H1 (cell line): ENCODE measurements around the gene EXOG. TPM values are rescaled to one million over a fixed set of nuclear protein-coding genes. Genes with fewer than 3 reads are reported as not detected.

Experiments
- CTCF ChIA-PET: fragments of 300-600 bp; sonication (Branson Sonifier 250); formaldehyde crosslinking; loops from one replicate; lab custom pipeline; 2021; ENCODE audit not compliant: partially characterized antibody; lab: Charles Lee
- POLR2A ChIA-PET: fragments of 300-600 bp; sonication (Branson Sonifier 250); formaldehyde crosslinking; loops from one replicate; lab custom pipeline; 2021; ENCODE audit warnings: inconsistent platforms; ENCODE audit not compliant: partially characterized antibody; lab: Charles Lee
- DNase-seq, 2 experiments: peaks; one replicate each; pipeline versions ENCODE4 v3.0.0 to v3.0.0-alpha.2; 2010 to 2022; ENCODE audit warnings: low spot score in 2 of 2, low read depth in 1 of 2, mixed read lengths in 1 of 2
- FAIRE-seq: peaks from 2 replicates; lab custom pipeline; 2011; peaks lifted over from hg19 to GRCh38; lab: Jason Lieb, UNC
- H2AFZ ChIP-seq: 2 replicates; pipeline ENCODE4 v1.8.1; 2012; ENCODE audit warnings: low read length, inconsistent platforms
- H2AK5ac ChIP-seq: 2 replicates; pipeline ENCODE4 v1.6.1; 2013; ENCODE audit warnings: low read depth, low read length
- H2BK120ac ChIP-seq: replicated peaks from 2 replicates; pipeline ENCODE3; 2013; ENCODE audit warnings: low read depth, low read length, inconsistent platforms
- H2BK12ac ChIP-seq: 2 replicates; pipeline ENCODE4 v1.6.1; 2013; ENCODE audit warnings: low read depth, low read length
- H2BK15ac ChIP-seq: 2 replicates; pipeline ENCODE4 v1.6.1; 2013; ENCODE audit warnings: low read length
- H2BK20ac ChIP-seq: 2 replicates; pipeline ENCODE4 v1.6.1; 2013; ENCODE audit warnings: low read length
- H2BK5ac ChIP-seq: 2 replicates; pipeline ENCODE4 v1.6.1; 2013; ENCODE audit warnings: low read depth, low read length
- H3K14ac ChIP-seq: 2 replicates; pipeline ENCODE4 v1.6.1; 2013; ENCODE audit warnings: inconsistent platforms; ENCODE audit not compliant: insufficient read length
- H3K18ac ChIP-seq: 2 replicates; pipeline ENCODE4 v1.6.1; 2013; ENCODE audit warnings: low read length; ENCODE audit errors: extremely low read depth
- H3K23ac ChIP-seq: 2 replicates; pipeline ENCODE4 v1.6.1; 2013; ENCODE audit warnings: inconsistent platforms; ENCODE audit not compliant: insufficient read length
- H3K23me2 ChIP-seq: 2 replicates; pipeline ENCODE4 v1.6.1; 2013; ENCODE audit warnings: low read depth, low read length
- H3K27ac ChIP-seq: 2 replicates; pipeline ENCODE4 v1.6.1; 2011; ENCODE audit warnings: low read depth, low read length, inconsistent platforms
- H3K27me3 ChIP-seq, 4 experiments: replicated peaks in 1 of 4; 1 replicate in 1 of 4; 2 replicates in 3 of 4; pipeline versions ENCODE4 v1.6.1 to v1.8.1; 2011 to 2013; ENCODE audit warnings: low read length in 3 of 4, mild to moderate bottlenecking in 3 of 4, inconsistent platforms in 2 of 4, mixed read lengths in 2 of 4, moderate library complexity in 1 of 4; ENCODE audit not compliant: control insufficient read depth in 3 of 4, insufficient read depth in 3 of 4; ENCODE audit errors: extremely low read depth in 1 of 4
- H3K36me3 ChIP-seq, 4 experiments: 2 replicates each; pipeline versions ENCODE4 v1.6.1 to v1.8.1; 2011 to 2013; ENCODE audit warnings: mild to moderate bottlenecking in 4 of 4, low read length in 3 of 4, moderate library complexity in 2 of 4, control low read depth in 1 of 4, inconsistent platforms in 1 of 4; ENCODE audit not compliant: insufficient read depth in 4 of 4, control insufficient read depth in 2 of 4
- H3K4ac ChIP-seq: replicated peaks from 2 replicates; pipeline ENCODE3; 2013; ENCODE audit warnings: low read length, low read depth, mixed read lengths, inconsistent platforms; ENCODE audit not compliant: insufficient read length
- H3K4me1 ChIP-seq, 4 experiments: replicated peaks in 1 of 4; 1 replicate in 1 of 4; 2 replicates in 3 of 4; pipeline versions ENCODE4 v1.6.1 to v1.8.1; 2011 to 2013; ENCODE audit warnings: low read length in 3 of 4, inconsistent platforms in 2 of 4, mixed read lengths in 1 of 4; ENCODE audit not compliant: insufficient read depth in 4 of 4, control insufficient read depth in 3 of 4
- H3K4me2 ChIP-seq, 2 experiments: 2 replicates each; pipeline versions ENCODE4 v1.6.1 to v1.8.1; 2011 to 2013; ENCODE audit warnings: low read depth in 2 of 2, low read length in 2 of 2, control low read depth in 1 of 2, inconsistent platforms in 1 of 2, mild to moderate bottlenecking in 1 of 2; ENCODE audit not compliant: insufficient read depth in 1 of 2
- H3K4me3 ChIP-seq, 4 experiments: fragments of 200-600, 300-600 bp in 1 of 4; sonication (generic), shearing (Covaris generic), sonication (Bioruptor Twin) in 1 of 4; 2 replicates each; pipeline versions ENCODE4 v1.5.1 to v1.8.1; 2011 to 2016; ENCODE audit warnings: low read length in 4 of 4, low read depth in 3 of 4, control low read depth in 2 of 4, inconsistent platforms in 2 of 4, mild to moderate bottlenecking in 2 of 4, mixed read lengths in 1 of 4, moderate library complexity in 1 of 4; ENCODE audit not compliant: insufficient read depth in 2 of 4; ENCODE audit errors: extremely low read depth in 1 of 4
- H3K56ac ChIP-seq: replicated peaks from 2 replicates; pipeline ENCODE3; 2013; ENCODE audit warnings: low read depth, mild to moderate bottlenecking, mixed read lengths, low read length, inconsistent platforms; ENCODE audit not compliant: insufficient read length
- H3K79me1 ChIP-seq: 2 replicates; pipeline ENCODE4 v1.6.1; 2013; ENCODE audit warnings: low read depth, low read length, control low read depth
- H3K79me2 ChIP-seq, 2 experiments: 2 replicates each; pipeline versions ENCODE4 v1.6.1 to v1.8.1; 2012 to 2013; ENCODE audit warnings: low read length in 2 of 2, mild to moderate bottlenecking in 2 of 2, inconsistent platforms in 1 of 2; ENCODE audit not compliant: insufficient read depth in 2 of 2, control insufficient read depth in 1 of 2
- H3K9ac ChIP-seq, 4 experiments: replicated peaks in 1 of 4; 1 replicate in 1 of 4; 2 replicates in 3 of 4; pipeline versions ENCODE4 v1.6.1 to v1.8.1; 2011 to 2013; ENCODE audit warnings: low read depth in 3 of 4, low read length in 3 of 4, control low read depth in 2 of 4, mild to moderate bottlenecking in 2 of 4, moderate library complexity in 2 of 4, inconsistent platforms in 1 of 4; ENCODE audit errors: extremely low read depth in 1 of 4
- H3K9me3 ChIP-seq, 2 experiments: 2 replicates each; pipeline versions ENCODE4 v1.6.1 to v1.8.1; 2012 to 2013; ENCODE audit warnings: mild to moderate bottlenecking in 2 of 2, moderate library complexity in 2 of 2, control low read depth in 1 of 2, inconsistent platforms in 1 of 2, low read depth in 1 of 2, low read length in 1 of 2, mixed read lengths in 1 of 2; ENCODE audit not compliant: insufficient read depth in 2 of 2
- H4K20me1 ChIP-seq, 2 experiments: replicated peaks in 1 of 2; 2 replicates each; pipeline versions ENCODE3 to v1.8.1; 2011 to 2013; ENCODE audit warnings: inconsistent platforms in 2 of 2, low read length in 2 of 2, mild to moderate bottlenecking in 1 of 2; ENCODE audit not compliant: insufficient read depth in 2 of 2, control insufficient read depth in 1 of 2
- H4K5ac ChIP-seq: 2 replicates; pipeline ENCODE4 v1.6.1; 2013; ENCODE audit warnings: low read length, low read depth, mixed read lengths, inconsistent platforms; ENCODE audit not compliant: insufficient read length
- H4K8ac ChIP-seq: 2 replicates; pipeline ENCODE4 v1.8.0; 2013; ENCODE audit warnings: mild to moderate bottlenecking, moderate library complexity, low read length, inconsistent platforms; ENCODE audit not compliant: insufficient read depth; ENCODE audit errors: extremely low read depth
- H4K91ac ChIP-seq: replicated peaks from 2 replicates; pipeline ENCODE3; 2013; ENCODE audit warnings: low read length, mixed read lengths, inconsistent platforms; ENCODE audit not compliant: insufficient read length
- BCL11A ChIP-seq, 2 experiments: IDR thresholded peaks; one replicate each; pipeline ENCODE4 v1.6.1; 2011; ENCODE audit warnings: low read depth in 2 of 2, low read length in 2 of 2, mild to moderate bottlenecking in 2 of 2
- EGR1 ChIP-seq: IDR thresholded peaks from 2 replicates; pipeline ENCODE4 v1.6.1; 2011; ENCODE audit warnings: low read depth, low read length, borderline replicate concordance
- HDAC2 ChIP-seq, 2 experiments: fragments of 300-600 bp in 1 of 2; sonication (generic) in 1 of 2; IDR thresholded peaks; 2 replicates each; pipeline ENCODE4 v1.6.1; 2011 to 2012; ENCODE audit warnings: low read depth in 2 of 2, low read length in 2 of 2, mild to moderate bottlenecking in 2 of 2, moderate library complexity in 2 of 2, borderline replicate concordance in 1 of 2, inconsistent platforms in 1 of 2
- KDM1A ChIP-seq: fragments of 200-600, 300-600 bp; sonication (generic); IDR thresholded peaks from 2 replicates; pipeline ENCODE4 v1.7.1; 2016; ENCODE audit warnings: mild to moderate bottlenecking, low read length, borderline replicate concordance
- NRF1 ChIP-seq: IDR thresholded peaks from 2 replicates; pipeline ENCODE4 v1.6.1; 2011; ENCODE audit warnings: mild to moderate bottlenecking, low read depth, low read length, improper control_type of control experiment
- POLR2AphosphoS5 ChIP-seq: IDR thresholded peaks from 2 replicates; pipeline ENCODE4 v1.6.1; 2011; ENCODE audit warnings: low read depth, low read length
- SAP30 ChIP-seq: fragments of 300-600 bp; sonication (generic); IDR thresholded peaks from 2 replicates; pipeline ENCODE4 v1.7.1; 2012; ENCODE audit warnings: low read length, moderate library complexity, mild to moderate bottlenecking, inconsistent platforms; ENCODE audit not compliant: insufficient read depth, insufficient replicate concordance
- SP1 ChIP-seq: IDR thresholded peaks from 2 replicates; pipeline ENCODE4 v1.6.1; 2011; ENCODE audit warnings: low read depth, low read length
- SUZ12 ChIP-seq: fragments of 200-600 bp; sonication (generic); IDR thresholded peaks from 2 replicates; pipeline ENCODE4 v1.6.1; 2012; ENCODE audit warnings: mild to moderate bottlenecking, inconsistent platforms, low read length, moderate library complexity, mixed read lengths
- TAF1 ChIP-seq: IDR thresholded peaks from 2 replicates; pipeline ENCODE4 v1.6.1; 2011; ENCODE audit warnings: mild to moderate bottlenecking, low read depth, low read length
- TAF7 ChIP-seq: optimal IDR thresholded peaks from 2 replicates; pipeline ENCODE3; 2011; ENCODE audit warnings: low read depth, mild to moderate bottlenecking, inconsistent platforms, low read length, moderate library complexity, borderline replicate concordance
- TEAD4 ChIP-seq: IDR thresholded peaks from 2 replicates; pipeline ENCODE4 v1.6.1; 2012; ENCODE audit warnings: low read depth, low read length, inconsistent platforms, mixed read lengths
- WGBS, 2 experiments: shearing (Covaris generic) in 1 of 2; methylation state at CpG; one replicate each; pipeline versions ENCODE4 v1.1.6 to v1.1.7; 2013 to 2015; ENCODE audit warnings: low lambda C conversion rate in 2 of 2, mixed read lengths in 2 of 2, inconsistent platforms in 1 of 2, low coverage in 1 of 2, missing lambda C conversion rate in 1 of 2; ENCODE audit not compliant: insufficient replicate concordance in 2 of 2, insufficient coverage in 1 of 2, insufficient read length in 1 of 2; ENCODE audit errors: extremely low coverage in 1 of 2, missing lambda C conversion rate in 1 of 2; 5-methylcytosine and 5-hydroxymethylcytosine counted together
- polyA plus RNA-seq, 7 experiments: library from polyadenylated mRNA; depleted of rRNA in 3 of 7; stranded (reverse) in 5 of 7; unstranded in 2 of 7; fragments of >200 nt in 5 of 7; fragments of 200-250 nt in 2 of 7; gene quantifications; 1 replicate in 5 of 7; 2 replicates in 1 of 7; 4 replicates in 1 of 7; pipeline versions ENCODE4 v1.2.1 to v1.2.3, GENCODE V29; 2011 to 2013; ENCODE audit warnings: missing spikeins in 2 of 7, mixed read lengths in 2 of 7
- total RNA-seq: library from RNA; stranded (reverse); fragmentation: NEBNext Ultra II Directional; extraction: Animal tissue kit (Norgen Biotek cat#: 25700); gene quantifications from 2 replicates; pipeline ENCODE4 v1.2.1, GENCODE V29; 2021
- TF ChIP-seq, protein P1 (sequence below): IDR thresholded peaks from 2 replicates; pipeline ENCODE4 v1.6.1; 2012; ENCODE audit warnings: inconsistent platforms

The EXOG gene
- total and polyA plus RNA-seq, 2 of the 8 experiments (the other 6 are each of a cell fraction or from before 2014, with no cell fraction given), result 7.2 to 12.9 TPM

DNA sequence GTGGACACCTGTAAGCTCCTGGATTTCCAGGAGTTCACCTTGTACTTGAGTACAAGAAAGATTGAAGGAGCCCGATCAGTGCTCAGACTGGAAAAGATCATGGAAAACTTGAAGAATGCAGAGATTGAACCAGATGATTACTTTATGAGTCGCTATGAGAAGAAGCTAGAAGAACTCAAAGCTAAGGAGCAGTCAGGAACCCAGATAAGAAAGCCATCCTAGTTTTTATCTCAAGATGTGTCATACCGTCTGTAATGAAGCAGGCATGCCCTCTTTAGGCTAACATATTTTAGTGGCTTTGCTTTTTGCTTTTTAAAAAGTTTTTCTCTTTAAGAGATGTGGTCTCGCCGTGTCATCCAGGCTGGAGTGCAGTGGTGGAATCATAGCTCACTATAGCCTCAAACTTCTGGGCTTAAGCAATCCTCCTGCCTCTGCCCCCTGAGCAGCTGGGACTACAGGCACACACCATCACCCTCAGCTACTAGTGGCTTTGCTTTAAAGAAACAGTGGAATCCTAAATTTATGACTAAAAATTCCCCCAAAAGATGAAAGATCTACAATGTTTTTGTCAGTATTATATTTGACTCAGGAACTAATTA, 28.1 kb downstream of the EXOG start:
- DNase-seq, result no peak
- peaks cover 0 to 13% (median 3%) of the 10 kb centered on the region in 4 experiments; a peak in 4 of 7 replicates for H3K4me1 ChIP-seq
- no peak overlapping the region for H4K8ac ChIP-seq
- H3K4me2 ChIP-seq, result no peak overlapping the region
- H3K4me3 ChIP-seq, result no peak overlapping the region
- H3K18ac ChIP-seq, result no peak overlapping the region
- H4K5ac ChIP-seq, result no peak overlapping the region
- no peak overlapping the region for H2AFZ ChIP-seq
- no peak overlapping the region for H3K14ac ChIP-seq
- no peak overlapping the region for H3K4ac ChIP-seq
- no peak overlapping the region for H2BK20ac ChIP-seq
- 99% methylated on average over 5 of the region's 5 CpGs; no CpG with 5 or more reads in 1 of the 2 experiments for WGBS, 2 experiments
- H3K23ac ChIP-seq, result no peak overlapping the region
- no peak for FAIRE-seq
- H2BK120ac ChIP-seq, result no peak overlapping the region
- no peaks in the 10 kb centered on the region; the same call in 1 of the 2 replicates for H3K79me1 ChIP-seq
- ChIA-PET POLR2A (interaction anchor here (0.6 to 1.6 kb wide), 3 partner anchors 10 to 32 kb away, joined by 3 to 4 read pairs (median 3); partner anchors contain the start of gene EXOG), CTCF (interaction anchor here (0.6 to 12.5 kb wide), 21 partner anchors 10 to 1345 kb away, joined by 3 to 318 read pairs (median 4); partner anchors contain the start of gene SCN5A)
- no peaks in the 10 kb centered on the region for H3K79me2 ChIP-seq
- no peak overlapping the region for H2BK12ac ChIP-seq
- no peaks in the 10 kb centered on the region for H3K23me2 ChIP-seq
- H2BK5ac ChIP-seq, result no peak overlapping the region
- H2BK15ac ChIP-seq, result no peak overlapping the region
- H4K91ac ChIP-seq, result no peak overlapping the region
- H2AK5ac ChIP-seq, result no peak overlapping the region
- H3K56ac ChIP-seq, result no peak overlapping the region
- peaks cover 3 to 12% (median 7%) of the 10 kb centered on the region in 4 experiments for H3K36me3 ChIP-seq
- H3K27ac ChIP-seq, result no peak overlapping the region
- H3K9me3 ChIP-seq, result no peaks in the 10 kb centered on the region; a peak in 1 of 4 replicates
- no peaks in the 10 kb centered on the region for H4K20me1 ChIP-seq
- no peaks in the 10 kb centered on the region for H3K27me3 ChIP-seq
- no peak overlapping the region for H3K9ac ChIP-seq
- TF ChIP-seq TAF1 (no peak), EGR1 (no peak), KDM1A (no peak), SP1 (no peak), HDAC2 (IDR thresholded peaks at IDR 0.05; ENCODE audit: borderline replicate concordance in 1 of 2, low read depth in 2 of 2, low read length in 2 of 2) (no peak), TEAD4 (no peak), TAF7 (no peak), SUZ12 (no peak), BCL11A (IDR thresholded peaks at IDR 0.05; ENCODE audit: low read depth in 2 of 2, low read length in 2 of 2) (no peak), SAP30 (no peak), NRF1 (no peak), POLR2AphosphoS5 (no peak)
- TF ChIP-seq, protein P1, sequence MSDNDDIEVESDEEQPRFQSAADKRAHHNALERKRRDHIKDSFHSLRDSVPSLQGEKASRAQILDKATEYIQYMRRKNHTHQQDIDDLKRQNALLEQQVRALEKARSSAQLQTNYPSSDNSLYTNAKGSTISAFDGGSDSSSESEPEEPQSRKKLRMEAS, result no peak
